Prostate gland (tissue), 2 donors: ENCODE data around the gene DCUN1D2. TPM values are rescaled to one million over a fixed set of nuclear protein-coding genes. Genes with fewer than 3 reads are reported as not detected.

Source experiments
- DNase-seq: peaks from one replicate; pipeline ENCODE4 v3.0.0-alpha.2; 2019; ENCODE audit warnings: low spot score
- H3K27ac ChIP-seq, 2 donors: fragments of 200-600 bp; sonication (generic); 2 replicates each; pipeline ENCODE4 v1.5.1; 2017 to 2019
- H3K27me3 ChIP-seq: fragments of 200-600 bp; sonication (generic); replicated peaks from 2 replicates; pipeline ENCODE4 v1.5.1; 2019; ENCODE audit not compliant: insufficient read depth
- H3K36me3 ChIP-seq, 2 donors: fragments of 200-600 bp; sonication (generic); 1 replicate in 1 of 2; 2 replicates in 1 of 2; pipeline versions ENCODE4 v1.5.1 to v1.8.1; 2017 to 2019
- H3K4me1 ChIP-seq: fragments of 200-600 bp; sonication (generic); replicated peaks from 2 replicates; pipeline ENCODE4 v1.5.1; 2019
- H3K4me3 ChIP-seq, 2 donors: fragments of 200-600 bp; sonication (generic); 2 replicates each; pipeline ENCODE4 v1.5.1; 2017 to 2019
- H3K9me3 ChIP-seq: fragments of 200-600 bp; sonication (generic); 2 replicates; pipeline ENCODE4 v1.5.1; 2017
- CTCF ChIP-seq, 4 experiments: fragments of 200-600 bp in 2 of 4; fragments of 450-650 bp in 2 of 4; sonication (generic) in 2 of 4; IDR thresholded peaks; 1 replicate in 3 of 4; 2 replicates in 1 of 4; pipeline ENCODE4 v1.5.1; 2016 to 2019; ENCODE audit warnings: antibody characterized with exemption in 4 of 4, mild to moderate bottlenecking in 2 of 4, moderate library complexity in 2 of 4
- POLR2A ChIP-seq: fragments of 450-650 bp; IDR thresholded peaks from one replicate; pipeline ENCODE4 v1.6.1; 2016; ENCODE audit warnings: antibody characterized with exemption, mild to moderate bottlenecking
- POLR2AphosphoS5 ChIP-seq: sonication (generic); formaldehyde crosslinking; IDR thresholded peaks from one replicate; pipeline ENCODE4 v1.6.1; 2017; ENCODE audit warnings: antibody characterized with exemption
- WGBS: methylation state at CpG from one replicate; pipeline ENCODE4 v1.1.5; 2018; 5-methylcytosine and 5-hydroxymethylcytosine counted together
- intact Hi-C: fragments of 100-400 bp; cut with DNase I; formaldehyde crosslinking; loops from one replicate; pipeline ENCODE4 v1.14.2; 2022
- total RNA-seq, 2 donors: library from RNA; depleted of rRNA; stranded (reverse); fragments of >200 nt; gene quantifications; one replicate each; pipeline ENCODE4 v1.1.0, GENCODE V29; 2016

The DCUN1D2 gene
- total RNA-seq, 2 donors from 2014 or later, result 11.0 to 48.0 TPM

GRCh38 chr13:113537909-113538688, 47.6 kb upstream of the DCUN1D2 start:
- TF ChIP-seq CTCF (IDR thresholded peaks at IDR 0.05) (no peak), POLR2A (no peak)
- 60% methylated on average over 21 of the region's 21 CpGs for WGBS
- Histone ChIP-seq H3K4me1 (no peaks in the 10 kb centered on the region), H3K9me3 (no peaks in the 10 kb centered on the region), H3K27me3 (no peaks in the 10 kb centered on the region), H3K27ac (no peak overlapping the region), H3K4me3 (no peak overlapping the region), H3K36me3 (no peaks in the 10 kb centered on the region)
- no peak for DNase-seq
- intact Hi-C loops, result no loop called here

GRCh38 chr13:113537205-113537604, 46.7 kb upstream of the DCUN1D2 start:
- intact Hi-C loops, result no loop called here
- Histone ChIP-seq H3K9me3 (no peaks in the 10 kb centered on the region), H3K27ac (no peak overlapping the region), H3K4me3 (no peak overlapping the region), H3K27me3 (no peaks in the 10 kb centered on the region), H3K36me3 (no peaks in the 10 kb centered on the region), H3K4me1 (no peaks in the 10 kb centered on the region)
- DNase-seq, result no peak
- TF ChIP-seq POLR2A (no peak), POLR2AphosphoS5 (no peak), CTCF (IDR thresholded peaks at IDR 0.05) (no peak)
- 92% methylated on average over 19 of the region's 19 CpGs for WGBS

- Histone ChIP-seq H3K27me3 (no peaks in the 10 kb centered on the region), H3K9me3 (no peaks in the 10 kb centered on the region), H3K4me1 (no peaks in the 10 kb centered on the region), H3K4me3 (no peak overlapping the region), H3K27ac (no peak overlapping the region), H3K36me3 (no peaks in the 10 kb centered on the region)
- TF ChIP-seq CTCF (IDR thresholded peaks at IDR 0.05), result no peak
- no peak for TF ChIP-seq POLR2A
- TF ChIP-seq POLR2AphosphoS5, result no peak
- no peak for DNase-seq
- WGBS, result 96% methylated on average over 18 of the region's 18 CpGs
- intact Hi-C loops, result no loop called here
Observed at GRCh38 chr13:113536461-113537110, 46.1 kb upstream of the DCUN1D2 start.

GRCh38 chr13:113535381-113535781, 44.9 kb upstream of the DCUN1D2 start:
- H3K27ac ChIP-seq, result no peak overlapping the region
- TF ChIP-seq POLR2A (no peak), CTCF (IDR thresholded peaks at IDR 0.05) (no peak), POLR2AphosphoS5 (no peak)
- H3K9me3 ChIP-seq, result no peaks in the 10 kb centered on the region
- intact Hi-C loops, result no loop called here
- WGBS, result 97% methylated on average over 13 of the region's 13 CpGs
- DNase-seq, result no peak
- H3K4me1 ChIP-seq, result no peaks in the 10 kb centered on the region
- H3K36me3 ChIP-seq, result no peaks in the 10 kb centered on the region
- H3K27me3 ChIP-seq, result no peaks in the 10 kb centered on the region
- H3K4me3 ChIP-seq, result no peak overlapping the region
